PC-9 (cell line): ENCODE data around the gene FBLN2. TPM values are rescaled to one million over a fixed set of nuclear protein-coding genes. Genes with fewer than 3 reads are reported as not detected.

Source experiments
- BruUV-seq: library from RNA; stranded (reverse); fragments of 400-500 nt; replicated peaks from 2 replicates; lab custom pipeline; 2021; lab: Mats Ljungman, UMichigan
- CTCF ChIA-PET: fragments of 300-600 bp; sonication (Branson Sonifier 250); formaldehyde crosslinking; loops from one replicate; lab custom pipeline; 2022; ENCODE audit warnings: antibody characterized with exemption; lab: Charles Lee
- POLR2A ChIA-PET: fragments of 300-600 bp; sonication (Branson Sonifier 250); formaldehyde crosslinking; loops from one replicate; lab custom pipeline; 2022; ENCODE audit warnings: antibody characterized with exemption; ENCODE audit not compliant: unreplicated experiment; lab: Charles Lee
- DNase-seq, 2 experiments: peaks; one replicate each; pipeline versions ENCODE4 v3.0.0 to v3.0.0-alpha.2; 2015 to 2022; ENCODE audit warnings: mixed read lengths in 1 of 2
- H2AFZ ChIP-seq: fragments of 200-600 bp; sonication (generic); 2 replicates; pipeline ENCODE4 v1.8.1; 2017; ENCODE audit warnings: antibody characterized with exemption
- H3F3A ChIP-seq: fragments of 200-600 bp; sonication (generic); 2 replicates; pipeline ENCODE4 v1.8.1; 2017; ENCODE audit warnings: antibody characterized with exemption, mild to moderate bottlenecking, low read depth; ENCODE audit not compliant: insufficient read depth
- H3K27ac ChIP-seq: fragments of 200-600 bp; sonication (generic); 2 replicates; pipeline ENCODE4 v1.6.1; 2016; ENCODE audit warnings: mixed run types
- H3K27me3 ChIP-seq: fragments of 200-600 bp; sonication (generic); 2 replicates; pipeline ENCODE4 v1.6.1; 2016; ENCODE audit warnings: low read depth, mixed run types; ENCODE audit not compliant: insufficient read depth
- H3K36me3 ChIP-seq: fragments of 200-600 bp; sonication (generic); 2 replicates; pipeline ENCODE4 v1.6.1; 2016; ENCODE audit warnings: low read depth, mixed run types
- H3K4me1 ChIP-seq: fragments of 200-600 bp; sonication (generic); replicated peaks from 2 replicates; pipeline ENCODE4 v1.6.1; 2016; ENCODE audit warnings: mixed run types; ENCODE audit not compliant: insufficient read depth
- H3K4me2 ChIP-seq: fragments of 200-600 bp; sonication (generic); 2 replicates; pipeline ENCODE4 v1.6.1; 2017; ENCODE audit warnings: mixed run types
- H3K4me3 ChIP-seq: fragments of 200-600 bp; sonication (generic); 2 replicates; pipeline ENCODE4 v1.6.1; 2016; ENCODE audit warnings: mixed run types
- H3K79me2 ChIP-seq: fragments of 200-600 bp; sonication (generic); 2 replicates; pipeline ENCODE4 v1.6.1; 2017; ENCODE audit warnings: low read depth, mixed run types
- H3K9me2 ChIP-seq: fragments of 200-600 bp; sonication (generic); 2 replicates; pipeline ENCODE4 v1.8.1; 2017; ENCODE audit warnings: mild to moderate bottlenecking; ENCODE audit not compliant: insufficient read depth
- H3K9me3 ChIP-seq: fragments of 200-600 bp; sonication (generic); 2 replicates; pipeline ENCODE4 v1.8.1; 2016; ENCODE audit warnings: low read depth; ENCODE audit not compliant: insufficient read depth
- H4K20me1 ChIP-seq: fragments of 200-600 bp; sonication (generic); 2 replicates; pipeline ENCODE4 v1.8.1; 2017; ENCODE audit not compliant: insufficient read depth
- EZH2 ChIP-seq: fragments of 200-600 bp; sonication (generic); IDR thresholded peaks from 2 replicates; pipeline ENCODE4 v1.8.0; 2017; ENCODE audit warnings: antibody characterized with exemption, low read depth
- intact Hi-C: fragments of 100-400 bp; cut with micrococcal nuclease; formaldehyde crosslinking; loops from one replicate; pipeline ENCODE4 v1.10.0; 2022; ENCODE audit not compliant: unreplicated experiment
- total RNA-seq: library from RNA; stranded (reverse); gene quantifications from 2 replicates; pipeline ENCODE4 v1.2.3, GENCODE V29; 2021
- TF ChIP-seq, protein P1 (sequence below): fragments of 200-600 bp; sonication (generic); conservative IDR thresholded peaks from 2 replicates; pipeline ENCODE4 v1.6.1; 2017; ENCODE audit warnings: mixed run types, antibody characterized with exemption, mild to moderate bottlenecking, moderate library complexity

The FBLN2 gene
- total RNA-seq, 1 experiment from 2014 or later = 0.57 TPM

DNA sequence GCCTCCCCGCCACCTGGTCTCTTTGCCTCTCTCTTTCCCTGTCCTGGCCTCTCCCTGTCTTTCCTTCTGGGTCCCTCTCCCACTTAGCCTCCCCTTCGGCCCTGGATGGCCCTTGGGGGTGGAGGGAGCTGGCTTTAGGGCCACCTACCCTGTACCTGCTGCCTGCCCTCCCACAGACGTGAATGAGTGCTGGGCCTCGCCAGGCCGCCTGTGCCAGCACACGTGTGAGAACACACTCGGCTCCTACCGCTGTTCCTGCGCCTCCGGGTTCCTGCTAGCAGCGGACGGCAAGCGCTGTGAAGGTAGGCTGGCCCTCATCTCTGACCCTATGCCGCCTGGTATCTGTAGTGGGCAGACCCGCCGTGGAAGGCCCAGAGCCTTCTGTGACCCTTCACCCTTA lies 80.7 kb downstream of the FBLN2 start:
- H3K9me2 ChIP-seq = no peaks in the 10 kb centered on the region
- no peaks in the 10 kb centered on the region for H3K79me2 ChIP-seq
- H3K4me2 ChIP-seq = no peak overlapping the region
- no peaks in the 10 kb centered on the region for H3K36me3 ChIP-seq
- H3K27ac ChIP-seq = no peak overlapping the region
- no peaks in the 10 kb centered on the region for H3K9me3 ChIP-seq
- H3K4me3 ChIP-seq = no peak overlapping the region
- DNase-seq = no peak
- no peaks in the 10 kb centered on the region for H4K20me1 ChIP-seq
- no peak for TF ChIP-seq EZH2
- TF ChIP-seq, protein P1, sequence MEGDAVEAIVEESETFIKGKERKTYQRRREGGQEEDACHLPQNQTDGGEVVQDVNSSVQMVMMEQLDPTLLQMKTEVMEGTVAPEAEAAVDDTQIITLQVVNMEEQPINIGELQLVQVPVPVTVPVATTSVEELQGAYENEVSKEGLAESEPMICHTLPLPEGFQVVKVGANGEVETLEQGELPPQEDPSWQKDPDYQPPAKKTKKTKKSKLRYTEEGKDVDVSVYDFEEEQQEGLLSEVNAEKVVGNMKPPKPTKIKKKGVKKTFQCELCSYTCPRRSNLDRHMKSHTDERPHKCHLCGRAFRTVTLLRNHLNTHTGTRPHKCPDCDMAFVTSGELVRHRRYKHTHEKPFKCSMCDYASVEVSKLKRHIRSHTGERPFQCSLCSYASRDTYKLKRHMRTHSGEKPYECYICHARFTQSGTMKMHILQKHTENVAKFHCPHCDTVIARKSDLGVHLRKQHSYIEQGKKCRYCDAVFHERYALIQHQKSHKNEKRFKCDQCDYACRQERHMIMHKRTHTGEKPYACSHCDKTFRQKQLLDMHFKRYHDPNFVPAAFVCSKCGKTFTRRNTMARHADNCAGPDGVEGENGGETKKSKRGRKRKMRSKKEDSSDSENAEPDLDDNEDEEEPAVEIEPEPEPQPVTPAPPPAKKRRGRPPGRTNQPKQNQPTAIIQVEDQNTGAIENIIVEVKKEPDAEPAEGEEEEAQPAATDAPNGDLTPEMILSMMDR = no peak
- no peak overlapping the region for H2AFZ ChIP-seq
- no TSS peak for BruUV-seq
- intact Hi-C loops = no loop called here
- CTCF ChIA-PET = no interaction called here
- no peaks in the 10 kb centered on the region for H3K27me3 ChIP-seq
- H3F3A ChIP-seq = no peaks in the 10 kb centered on the region
- no peaks in the 10 kb centered on the region for H3K4me1 ChIP-seq
- POLR2A ChIA-PET = no interaction called here

DNA sequence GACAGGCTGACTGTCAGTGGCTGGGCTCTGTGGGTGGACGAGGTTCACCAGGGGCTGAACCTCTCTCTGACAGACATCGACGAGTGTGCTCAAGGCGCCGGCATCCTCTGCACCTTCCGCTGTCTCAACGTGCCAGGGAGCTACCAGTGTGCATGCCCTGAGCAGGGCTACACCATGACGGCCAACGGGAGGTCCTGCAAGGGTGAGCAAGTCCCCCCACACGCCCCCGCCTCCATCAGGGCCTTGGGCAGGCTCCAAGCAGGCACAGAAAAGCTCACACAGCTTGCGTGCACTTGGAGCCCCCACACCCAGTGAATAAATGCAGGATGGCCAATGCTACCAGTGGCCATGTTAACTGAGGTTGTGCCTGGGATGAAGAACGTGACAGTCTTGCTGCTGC lies 82.3 kb downstream of the FBLN2 start:
- Histone ChIP-seq H3K79me2 (no peaks in the 10 kb centered on the region), H3K27ac (no peak overlapping the region), H2AFZ (no peak overlapping the region), H3F3A (no peaks in the 10 kb centered on the region), H3K4me2 (no peak overlapping the region), H3K9me3 (no peaks in the 10 kb centered on the region), H4K20me1 (no peaks in the 10 kb centered on the region), H3K36me3 (no peaks in the 10 kb centered on the region), H3K4me1 (no peaks in the 10 kb centered on the region), H3K27me3 (no peaks in the 10 kb centered on the region), H3K4me3 (no peak overlapping the region), H3K9me2 (no peaks in the 10 kb centered on the region)
- ChIA-PET POLR2A (no interaction called here), CTCF (no interaction called here)
- TF ChIP-seq, protein P1 = no peak
- no peak for TF ChIP-seq EZH2
- BruUV-seq = no TSS peak
- intact Hi-C loops = no loop called here
- DNase-seq = no peak

DNA sequence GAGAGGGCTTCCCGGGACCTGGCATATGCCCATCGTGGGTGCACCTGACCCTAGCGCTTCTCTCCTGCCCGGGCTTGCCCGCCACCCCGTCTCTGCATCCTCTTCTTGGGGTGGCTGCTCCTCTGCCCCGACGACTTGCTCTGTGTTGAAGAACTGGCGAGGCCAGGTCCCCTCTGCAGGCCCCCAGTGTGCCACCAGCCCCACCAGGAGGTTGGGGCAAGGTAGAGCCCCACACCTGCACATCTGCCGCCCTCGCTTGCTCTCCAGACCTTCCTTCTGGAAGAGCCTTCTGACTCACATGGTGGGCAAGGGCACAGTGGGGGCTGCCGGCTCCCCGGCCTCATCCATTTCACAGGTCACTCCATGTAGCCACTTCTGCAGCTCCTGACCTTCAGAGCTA lies 84.3 kb downstream of the FBLN2 start:
- no peak overlapping the region for H2AFZ ChIP-seq
- intact Hi-C loops = no loop called here
- no TSS peak for BruUV-seq
- ChIA-PET CTCF (no interaction called here), POLR2A (no interaction called here)
- no peaks in the 10 kb centered on the region for H3K79me2 ChIP-seq
- H3K4me1 ChIP-seq = no peaks in the 10 kb centered on the region
- no peaks in the 10 kb centered on the region for H3K9me3 ChIP-seq
- H3K27ac ChIP-seq = no peak overlapping the region
- H3K4me2 ChIP-seq = no peak overlapping the region
- no peaks in the 10 kb centered on the region for H4K20me1 ChIP-seq
- H3K4me3 ChIP-seq = no peak overlapping the region
- H3K27me3 ChIP-seq = 0 out of 2 replicates have a peak, but pooled peaks cover 4% of the 10 kb centered on the region
- TF ChIP-seq, protein P1 = no peak
- no peak for TF ChIP-seq EZH2
- no peaks in the 10 kb centered on the region for H3K9me2 ChIP-seq
- H3K36me3 ChIP-seq = no peaks in the 10 kb centered on the region
- no peaks in the 10 kb centered on the region for H3F3A ChIP-seq
- no peak for DNase-seq
